Measurements from ENCODE around the gene SKA3.

Gene SKA3

GRCh38 chr13:21133077-21133476, 43.3 kb downstream of the SKA3 start:
- Histone ChIP-seq H3K4me1 (ENCODE audit: control insufficient read depth in 1 of 2, insufficient read depth in 2 of 2, low read length in 2 of 2) (no peaks in the 10 kb centered on the region), H3K4me3 (ENCODE audit: low read depth in 1 of 2, low read length in 2 of 2) (no peak overlapping the region), H3K9me3 (ENCODE audit: control insufficient read depth in 1 of 2, low read length in 2 of 2) (no peaks in the 10 kb centered on the region), H3K36me3 (ENCODE audit: control insufficient read depth in 1 of 2, insufficient read depth in 2 of 2, low read length in 2 of 2) (no peaks in the 10 kb centered on the region), H3K27me3 (ENCODE audit: low read depth, low read length) (no peaks in the 10 kb centered on the region), H3K27ac (ENCODE audit: low read length) (no peak overlapping the region)

GRCh38 chr13:21130116-21130515, 46.2 kb downstream of the SKA3 start:
- Histone ChIP-seq H3K4me1 (ENCODE audit: control insufficient read depth in 1 of 2, insufficient read depth in 2 of 2, low read length in 2 of 2) (no peaks in the 10 kb centered on the region), H3K27ac (ENCODE audit: low read length) (no peak overlapping the region), H3K9me3 (ENCODE audit: control insufficient read depth in 1 of 2, low read length in 2 of 2) (no peaks in the 10 kb centered on the region), H3K36me3 (ENCODE audit: control insufficient read depth in 1 of 2, insufficient read depth in 2 of 2, low read length in 2 of 2) (no peaks in the 10 kb centered on the region), H3K4me3 (ENCODE audit: low read depth in 1 of 2, low read length in 2 of 2) (no peak overlapping the region), H3K27me3 (ENCODE audit: low read depth, low read length) (no peaks in the 10 kb centered on the region)

GRCh38 chr13:21124852-21125251, 51.5 kb downstream of the SKA3 start:
- H3K9me3 ChIP-seq (ENCODE audit: control insufficient read depth in 1 of 2, low read length in 2 of 2) = no peaks in the 10 kb centered on the region
- H3K27ac ChIP-seq (ENCODE audit: low read length) = no peak overlapping the region
- no peaks in the 10 kb centered on the region for H3K4me1 ChIP-seq (ENCODE audit: control insufficient read depth in 1 of 2, insufficient read depth in 2 of 2, low read length in 2 of 2)
- H3K36me3 ChIP-seq (ENCODE audit: control insufficient read depth in 1 of 2, insufficient read depth in 2 of 2, low read length in 2 of 2) = no peaks in the 10 kb centered on the region
- no peaks in the 10 kb centered on the region for H3K27me3 ChIP-seq (ENCODE audit: low read depth, low read length)
- no peak overlapping the region for H3K4me3 ChIP-seq (ENCODE audit: low read depth in 1 of 2, low read length in 2 of 2)

GRCh38 chr13:21123956-21124355, 52.4 kb downstream of the SKA3 start:
- no peaks in the 10 kb centered on the region for H3K9me3 ChIP-seq (ENCODE audit: control insufficient read depth in 1 of 2, low read length in 2 of 2)
- H3K4me1 ChIP-seq (ENCODE audit: control insufficient read depth in 1 of 2, insufficient read depth in 2 of 2, low read length in 2 of 2) = no peaks in the 10 kb centered on the region
- H3K27ac ChIP-seq (ENCODE audit: low read length) = no peak overlapping the region
- no peaks in the 10 kb centered on the region for H3K27me3 ChIP-seq (ENCODE audit: low read depth, low read length)
- no peaks in the 10 kb centered on the region for H3K36me3 ChIP-seq (ENCODE audit: control insufficient read depth in 1 of 2, insufficient read depth in 2 of 2, low read length in 2 of 2)
- no peak overlapping the region for H3K4me3 ChIP-seq (ENCODE audit: low read depth in 1 of 2, low read length in 2 of 2)

- Histone ChIP-seq H3K27ac (ENCODE audit: low read length) (no peak overlapping the region), H3K9me3 (ENCODE audit: control insufficient read depth in 1 of 2, low read length in 2 of 2) (no peaks in the 10 kb centered on the region), H3K36me3 (ENCODE audit: control insufficient read depth in 1 of 2, insufficient read depth in 2 of 2, low read length in 2 of 2) (no peaks in the 10 kb centered on the region), H3K4me1 (ENCODE audit: control insufficient read depth in 1 of 2, insufficient read depth in 2 of 2, low read length in 2 of 2) (no peaks in the 10 kb centered on the region), H3K4me3 (ENCODE audit: low read depth in 1 of 2, low read length in 2 of 2) (no peak overlapping the region), H3K27me3 (ENCODE audit: low read depth, low read length) (no peaks in the 10 kb centered on the region)
Observed at GRCh38 chr13:21121616-21122015, 54.7 kb downstream of the SKA3 start.

- Histone ChIP-seq H3K27ac (ENCODE audit: low read length) (no peak overlapping the region), H3K36me3 (ENCODE audit: control insufficient read depth in 1 of 2, insufficient read depth in 2 of 2, low read length in 2 of 2) (no peaks in the 10 kb centered on the region), H3K27me3 (ENCODE audit: low read depth, low read length) (no peaks in the 10 kb centered on the region), H3K4me3 (ENCODE audit: low read depth in 1 of 2, low read length in 2 of 2) (no peak overlapping the region), H3K4me1 (ENCODE audit: control insufficient read depth in 1 of 2, insufficient read depth in 2 of 2, low read length in 2 of 2) (no peaks in the 10 kb centered on the region), H3K9me3 (ENCODE audit: control insufficient read depth in 1 of 2, low read length in 2 of 2) (no peaks in the 10 kb centered on the region)
Observed at GRCh38 chr13:21120191-21120590, 56.2 kb downstream of the SKA3 start.

- Histone ChIP-seq H3K9me3 (ENCODE audit: control insufficient read depth in 1 of 2, low read length in 2 of 2) (no peaks in the 10 kb centered on the region), H3K4me1 (ENCODE audit: control insufficient read depth in 1 of 2, insufficient read depth in 2 of 2, low read length in 2 of 2) (no peaks in the 10 kb centered on the region), H3K36me3 (ENCODE audit: control insufficient read depth in 1 of 2, insufficient read depth in 2 of 2, low read length in 2 of 2) (no peaks in the 10 kb centered on the region), H3K27ac (ENCODE audit: low read length) (no peak overlapping the region), H3K4me3 (ENCODE audit: low read depth in 1 of 2, low read length in 2 of 2) (no peak overlapping the region), H3K27me3 (ENCODE audit: low read depth, low read length) (no peaks in the 10 kb centered on the region)
Observed at GRCh38 chr13:21119526-21119925, 56.8 kb downstream of the SKA3 start.

GRCh38 chr13:21118180-21118579, 58.2 kb downstream of the SKA3 start:
- H3K36me3 ChIP-seq (ENCODE audit: control insufficient read depth in 1 of 2, insufficient read depth in 2 of 2, low read length in 2 of 2) = no peaks in the 10 kb centered on the region
- H3K27me3 ChIP-seq (ENCODE audit: low read depth, low read length) = no peaks in the 10 kb centered on the region
- H3K4me1 ChIP-seq (ENCODE audit: control insufficient read depth in 1 of 2, insufficient read depth in 2 of 2, low read length in 2 of 2) = no peaks in the 10 kb centered on the region
- H3K4me3 ChIP-seq (ENCODE audit: low read depth in 1 of 2, low read length in 2 of 2) = no peak overlapping the region
- H3K9me3 ChIP-seq (ENCODE audit: control insufficient read depth in 1 of 2, low read length in 2 of 2) = no peaks in the 10 kb centered on the region
- no peak overlapping the region for H3K27ac ChIP-seq (ENCODE audit: low read length)

GRCh38 chr13:21117104-21117809, 59.1 kb downstream of the SKA3 start:
- no peaks in the 10 kb centered on the region for H3K36me3 ChIP-seq (ENCODE audit: control insufficient read depth in 1 of 2, insufficient read depth in 2 of 2, low read length in 2 of 2)
- H3K27ac ChIP-seq (ENCODE audit: low read length) = no peak overlapping the region

GRCh38 chr13:21116141-21116540, 60.2 kb downstream of the SKA3 start:
- H3K27me3 ChIP-seq (ENCODE audit: low read depth, low read length) = no peaks in the 10 kb centered on the region
- H3K36me3 ChIP-seq (ENCODE audit: control insufficient read depth in 1 of 2, insufficient read depth in 2 of 2, low read length in 2 of 2) = no peaks in the 10 kb centered on the region
- H3K4me1 ChIP-seq (ENCODE audit: control insufficient read depth in 1 of 2, insufficient read depth in 2 of 2, low read length in 2 of 2) = no peaks in the 10 kb centered on the region
- H3K27ac ChIP-seq (ENCODE audit: low read length) = no peak overlapping the region
- no peak overlapping the region for H3K4me3 ChIP-seq (ENCODE audit: low read depth in 1 of 2, low read length in 2 of 2)
- H3K9me3 ChIP-seq (ENCODE audit: control insufficient read depth in 1 of 2, low read length in 2 of 2) = no peaks in the 10 kb centered on the region

More at GRCh38 chr13:21117104-21117809, 59.1 kb downstream of the SKA3 start:
- Histone ChIP-seq H3K27me3 (ENCODE audit: low read depth, low read length) (no peaks in the 10 kb centered on the region), H3K4me1 (ENCODE audit: control insufficient read depth in 1 of 2, insufficient read depth in 2 of 2, low read length in 2 of 2) (no peaks in the 10 kb centered on the region), H3K4me3 (ENCODE audit: low read depth in 1 of 2, low read length in 2 of 2) (no peak overlapping the region), H3K9me3 (ENCODE audit: control insufficient read depth in 1 of 2, low read length in 2 of 2) (no peaks in the 10 kb centered on the region)

- H3K27me3 ChIP-seq (ENCODE audit: low read depth, low read length) = no peaks in the 10 kb centered on the region
- no peak overlapping the region for H3K4me3 ChIP-seq (ENCODE audit: low read depth in 1 of 2, low read length in 2 of 2)
- H3K4me1 ChIP-seq (ENCODE audit: control insufficient read depth in 1 of 2, insufficient read depth in 2 of 2, low read length in 2 of 2) = no peaks in the 10 kb centered on the region
- no peaks in the 10 kb centered on the region for H3K9me3 ChIP-seq (ENCODE audit: control insufficient read depth in 1 of 2, low read length in 2 of 2)
- H3K27ac ChIP-seq (ENCODE audit: low read length) = no peak overlapping the region
- H3K36me3 ChIP-seq (ENCODE audit: control insufficient read depth in 1 of 2, insufficient read depth in 2 of 2, low read length in 2 of 2) = no peaks in the 10 kb centered on the region
Observed at GRCh38 chr13:21115231-21115630, 61.1 kb downstream of the SKA3 start.

- H3K27me3 ChIP-seq (ENCODE audit: low read depth, low read length) = no peaks in the 10 kb centered on the region
- no peak overlapping the region for H3K27ac ChIP-seq (ENCODE audit: low read length)
- no peaks in the 10 kb centered on the region for H3K9me3 ChIP-seq (ENCODE audit: control insufficient read depth in 1 of 2, low read length in 2 of 2)
- H3K4me1 ChIP-seq (ENCODE audit: control insufficient read depth in 1 of 2, insufficient read depth in 2 of 2, low read length in 2 of 2) = no peaks in the 10 kb centered on the region
- no peak overlapping the region for H3K4me3 ChIP-seq (ENCODE audit: low read depth in 1 of 2, low read length in 2 of 2)
- H3K36me3 ChIP-seq (ENCODE audit: control insufficient read depth in 1 of 2, insufficient read depth in 2 of 2, low read length in 2 of 2) = no peaks in the 10 kb centered on the region
Observed at GRCh38 chr13:21111546-21111945, 64.8 kb downstream of the SKA3 start.

Measured in muscle layer of duodenum (tissue), 2 donors.